Psoas muscle (tissue), 8 donors: Measurements from ENCODE around the gene LMAN1L. TPM values are rescaled to one million over a fixed set of nuclear protein-coding genes. Genes with fewer than 3 reads are reported as not detected.
A peak's percentile ranks its signal among the peaks of the same experiment; 100 is the strongest.

Experiments used
- ATAC-seq, 4 donors: fragments of 200-7000 bp; cut with Tn5 transposase; one replicate each; pipeline ENCODE4 v1.9.1; 2020; ENCODE audit warnings: moderate library complexity in 3 of 4, mild to moderate bottlenecking in 2 of 4
- DNase-seq, 2 donors: peaks; one replicate each; pipeline ENCODE4 v3.0.0-alpha.2; 2020
- H3K27ac ChIP-seq: fragments of 200-600 bp; one replicate; pipeline ENCODE4 v1.8.0; 2022
- H3K27me3 ChIP-seq, 3 donors: fragments of 200-600 bp in 1 of 3; one replicate each; pipeline versions ENCODE4 v1.6.1 to v1.8.0; 2013 to 2022; ENCODE audit warnings: low read length in 2 of 3, mild to moderate bottlenecking in 2 of 3, moderate library complexity in 1 of 3; ENCODE audit not compliant: insufficient read depth in 3 of 3
- H3K36me3 ChIP-seq, 2 donors: fragments of 200-600 bp in 1 of 2; one replicate each; pipeline versions ENCODE4 v1.6.1 to v1.8.0; 2013 to 2022; ENCODE audit warnings: low read depth in 1 of 2, mild to moderate bottlenecking in 1 of 2, moderate library complexity in 1 of 2; ENCODE audit not compliant: insufficient read depth in 1 of 2
- H3K4me1 ChIP-seq: fragments of 200-600 bp; one replicate; pipeline ENCODE4 v1.8.0; 2022
- H3K4me3 ChIP-seq: fragments of 200-600 bp; one replicate; pipeline ENCODE4 v1.8.0; 2022; ENCODE audit warnings: mild to moderate bottlenecking
- H3K9me3 ChIP-seq: fragments of 200-600 bp; one replicate; pipeline ENCODE4 v1.8.0; 2022
- CTCF ChIP-seq: fragments of 200-600 bp; IDR thresholded peaks from one replicate; pipeline ENCODE4 v1.8.0; 2022; ENCODE audit warnings: antibody characterized with exemption
- WGBS, 3 donors: extraction: QIAGEN DNeasy Blood & Tissue Kit; methylation state at CpG; one replicate each; pipeline versions ENCODE4 v1.1.6 to v1.1.7; 2013; 5-methylcytosine and 5-hydroxymethylcytosine counted together
- intact Hi-C, 2 donors: fragments of 100-400 bp; cut with DNase I; formaldehyde crosslinking; loops; one replicate each; pipeline versions ENCODE4 v1.11.0 to v1.14.2; 2022
- polyA plus RNA-seq, 3 donors: library from polyadenylated mRNA; stranded (reverse); fragments of 200-250 nt; gene quantifications; one replicate each; pipeline ENCODE4 v1.2.3, GENCODE V29; 2013
- total RNA-seq, 4 donors: library from RNA; stranded (reverse); fragmentation: NEBNext Ultra II Directional in 2 of 4; extraction: Animal tissue kit (Norgen Biotek cat#: 25700) in 2 of 4; gene quantifications; one replicate each; pipeline versions ENCODE4 v1.2.1 to v1.2.4, GENCODE V29; 2021 to 2023
- donor health status: healthy with polysubstance abuse.
- donor health status: DM: no; HTN: no; CAD: no; lungs with moderate emphysema.
- donor health status: Bipolar disorder and iron deficiency.
- donor health status: healthy.
- donor health status: DM: yes; HTN: yes; CAD: no.
- donor health status: DM: no; HTN: no; CAD: no.
- donor health status: DM: no; HTN: no; CAD: no.
- donor health status: DM: yes; HTN: yes; CAD: no.

LMAN1L gene
- total and polyA plus RNA-seq, 7 donors, result 0.36 to 0.66 TPM; not detected in 5

- Histone ChIP-seq H3K4me1 (peaks cover 90% of the 10 kb centered on the region), H3K9me3 (no peaks in the 10 kb centered on the region), H3K4me3 (peak overlapping the region; percentile 22), H3K27me3 (no peaks in the 10 kb centered on the region), H3K27ac (peak overlapping the region; percentile 75), H3K36me3 (no peaks in the 10 kb centered on the region)
- intact Hi-C loops, result no loop called here
- DNase-seq (peak; percentile 57 to 76), ATAC-seq (peak in 1 of 4 donors; percentile 4)
- TF ChIP-seq CTCF, result peak; percentile 15
- 59 to 66% (median 63%) methylated on average over 13 of the region's 13 CpGs for WGBS, 3 donors
These were observed 25.2 kb upstream of the LMAN1L start for GRCh38 chr15:74787251-74788041.

GRCh38 chr15:74788042-74788682 lies 24.5 kb upstream of the LMAN1L start:
- Histone ChIP-seq H3K4me1 (peaks cover 89% of the 10 kb centered on the region), H3K4me3 (no peak overlapping the region), H3K9me3 (no peaks in the 10 kb centered on the region), H3K36me3 (no peaks in the 10 kb centered on the region), H3K27ac (peak overlapping the region; percentile 75), H3K27me3 (no peaks in the 10 kb centered on the region)
- 56 to 69% (median 65%) methylated on average over 7 of the region's 7 CpGs for WGBS, 3 donors
- DNase-seq (no peak), ATAC-seq (no peak)
- intact Hi-C loops, result no loop called here
- no peak for TF ChIP-seq CTCF

GRCh38 chr15:74788683-74789151 lies 23.9 kb upstream of the LMAN1L start:
- TF ChIP-seq CTCF, result no peak
- Histone ChIP-seq H3K4me1 (peaks cover 84% of the 10 kb centered on the region), H3K4me3 (no peak overlapping the region), H3K36me3 (no peaks in the 10 kb centered on the region), H3K9me3 (no peaks in the 10 kb centered on the region), H3K27ac (peak overlapping the region; percentile 23), H3K27me3 (no peaks in the 10 kb centered on the region)
- DNase-seq, result no peak
- WGBS, 3 donors, result 73 to 78% (median 75%) methylated on average over 9 of the region's 9 CpGs
- ATAC-seq, result no peak
- intact Hi-C loops, result no loop called here

- H3K4me1 ChIP-seq, result peaks cover 79% of the 10 kb centered on the region
- DNase-seq (no peak), ATAC-seq (no peak)
- no peaks in the 10 kb centered on the region for H3K36me3 ChIP-seq
- no peak overlapping the region for H3K27ac ChIP-seq
- 74 to 78% (median 76%) methylated on average over 14 of the region's 14 CpGs for WGBS, 3 donors
- TF ChIP-seq CTCF, result no peak
- H3K4me3 ChIP-seq, result no peak overlapping the region
- H3K27me3 ChIP-seq, result no peaks in the 10 kb centered on the region
- H3K9me3 ChIP-seq, result no peaks in the 10 kb centered on the region
- intact Hi-C loops, result no loop called here
These were observed 23.4 kb upstream of the LMAN1L start for GRCh38 chr15:74789171-74789631.
